ENCODE results near the gene LFNG. TPM values are rescaled to one million over a fixed set of nuclear protein-coding genes. Genes with fewer than 3 reads are reported as not detected.
A peak's percentile ranks its signal among the peaks of the same experiment; 100 is the strongest.

LFNG gene
- total and polyA plus RNA-seq, 2 of the 13 experiments (the other 11 are each of a cell fraction or from before 2014, with no cell fraction given) = 0.44 to 1.5 TPM

- H4K20me1 ChIP-seq (ENCODE audit: insufficient read depth, low read length) = no peaks in the 10 kb centered on the region
- ChIA-PET POLR2A (no interaction called here), CTCF (ENCODE audit: low intra/inter-chr PET ratio, low total read pairs) (no interaction called here)
- intact Hi-C loops (cut with micrococcal nuclease; ENCODE audit: unreplicated experiment) = no loop called here
- H3K79me2 ChIP-seq (ENCODE audit: insufficient read depth, low read length) = no peaks in the 10 kb centered on the region
- DNase-seq (ENCODE audit: low spot score) (no peak), ATAC-seq (0 out of 3 replicates have a peak, but pooled peaks have one; percentile 6), FAIRE-seq (no peak)
- H2AFZ ChIP-seq (ENCODE audit: low read length) = no peak overlapping the region
- no peaks in the 10 kb centered on the region for H3K9me3 ChIP-seq (ENCODE audit: low read length)
- no TSS peak for BruUV-seq (replicated peaks)
- H3K36me3 ChIP-seq (replicated peaks in 1 of 2; ENCODE audit: control insufficient read depth in 1 of 2, insufficient read depth in 2 of 2, low read length in 2 of 2) = peaks cover 12 to 18% of the 10 kb centered on the region in 2 experiments; a peak in 4 of 5 replicates
- H3K4me1 ChIP-seq (ENCODE audit: insufficient read depth, low read length) = no peaks in the 10 kb centered on the region
- no peak overlapping the region for H3K4me3 ChIP-seq (replicated peaks in 1 of 3; ENCODE audit: insufficient read depth in 1 of 3, low read depth in 2 of 3, low read length in 3 of 3)
- no peak overlapping the region for H3K27ac ChIP-seq (ENCODE audit: extremely low read length, insufficient read depth, low read length)
- in situ Hi-C loops (cut with HindIII; ENCODE audit: extremely low pct_ligation_motif_present, low pct_unique_long_range_greater_than_20kb) = no loop called here
- no peak overlapping the region for H3K4me2 ChIP-seq (ENCODE audit: low read depth, low read length)
- TF ChIP-seq RBFOX2 (IDR thresholded peaks at IDR 0.05; ENCODE audit: low read depth, low read length) (peak; percentile 45), ZNF800 (CRISPR knock-in tag; IDR thresholded peaks at IDR 0.05) (no peak), POLR2AphosphoS5 (IDR thresholded peaks at IDR 0.05; ENCODE audit: low read depth, low read length) (no peak), ZFP91 (CRISPR knock-in tag; IDR thresholded peaks at IDR 0.05; ENCODE audit: borderline replicate concordance) (no peak)
- no peak overlapping the region for H3K9ac ChIP-seq (ENCODE audit: insufficient read depth, low read depth, low read length)
- H3K27me3 ChIP-seq (ENCODE audit: control insufficient read depth in 1 of 2, insufficient read depth in 2 of 2, low read length in 2 of 2) = no peaks in the 10 kb centered on the region
- WGBS (ENCODE audit: low lambda C conversion rate) = 97% methylated on average over 12 of the region's 32 CpGs
Measured at GRCh38 chr7:2539031-2539911, 19.7 kb downstream of the LFNG start.

Data from HepG2 (cell line).